ENCODE results near the gene KIF2C.

DNA sequence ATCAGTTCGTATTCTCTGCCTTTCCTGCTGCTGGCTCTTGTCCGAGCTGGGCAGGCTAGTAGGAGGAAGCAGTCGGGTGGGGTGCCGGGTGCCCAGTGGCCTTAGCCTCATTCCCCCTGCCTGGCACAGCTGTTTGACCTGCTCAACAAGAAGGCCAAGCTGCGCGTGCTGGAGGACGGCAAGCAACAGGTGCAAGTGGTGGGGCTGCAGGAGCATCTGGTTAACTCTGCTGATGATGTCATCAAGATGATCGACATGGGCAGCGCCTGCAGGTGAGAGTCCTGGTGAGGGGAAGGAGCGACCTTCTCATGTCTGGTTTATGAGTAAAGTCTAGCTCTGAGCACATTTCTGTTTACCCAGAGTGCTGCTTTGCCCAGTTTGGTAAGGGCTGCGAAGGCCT, 19.4 kb downstream of the KIF2C start:
- TF ChIP-seq POLR2A (IDR thresholded peaks at IDR 0.05; ENCODE audit: borderline replicate concordance, extremely low read depth, insufficient read depth, insufficient read length) = no peak
- TF ChIP-seq, protein P1, sequence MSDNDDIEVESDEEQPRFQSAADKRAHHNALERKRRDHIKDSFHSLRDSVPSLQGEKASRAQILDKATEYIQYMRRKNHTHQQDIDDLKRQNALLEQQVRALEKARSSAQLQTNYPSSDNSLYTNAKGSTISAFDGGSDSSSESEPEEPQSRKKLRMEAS (IDR thresholded peaks at IDR 0.05) = no peak
- TF ChIP-seq, protein P2, sequence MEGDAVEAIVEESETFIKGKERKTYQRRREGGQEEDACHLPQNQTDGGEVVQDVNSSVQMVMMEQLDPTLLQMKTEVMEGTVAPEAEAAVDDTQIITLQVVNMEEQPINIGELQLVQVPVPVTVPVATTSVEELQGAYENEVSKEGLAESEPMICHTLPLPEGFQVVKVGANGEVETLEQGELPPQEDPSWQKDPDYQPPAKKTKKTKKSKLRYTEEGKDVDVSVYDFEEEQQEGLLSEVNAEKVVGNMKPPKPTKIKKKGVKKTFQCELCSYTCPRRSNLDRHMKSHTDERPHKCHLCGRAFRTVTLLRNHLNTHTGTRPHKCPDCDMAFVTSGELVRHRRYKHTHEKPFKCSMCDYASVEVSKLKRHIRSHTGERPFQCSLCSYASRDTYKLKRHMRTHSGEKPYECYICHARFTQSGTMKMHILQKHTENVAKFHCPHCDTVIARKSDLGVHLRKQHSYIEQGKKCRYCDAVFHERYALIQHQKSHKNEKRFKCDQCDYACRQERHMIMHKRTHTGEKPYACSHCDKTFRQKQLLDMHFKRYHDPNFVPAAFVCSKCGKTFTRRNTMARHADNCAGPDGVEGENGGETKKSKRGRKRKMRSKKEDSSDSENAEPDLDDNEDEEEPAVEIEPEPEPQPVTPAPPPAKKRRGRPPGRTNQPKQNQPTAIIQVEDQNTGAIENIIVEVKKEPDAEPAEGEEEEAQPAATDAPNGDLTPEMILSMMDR (IDR thresholded peaks at IDR 0.05 in 2 of 3, conservative IDR thresholded peaks at IDR 0.05 in 1 of 3; ENCODE audit: borderline replicate concordance in 1 of 3, insufficient read depth in 1 of 3, low read depth in 2 of 3, low read length in 2 of 3) = no peak
- TF ChIP-seq, protein P3, sequence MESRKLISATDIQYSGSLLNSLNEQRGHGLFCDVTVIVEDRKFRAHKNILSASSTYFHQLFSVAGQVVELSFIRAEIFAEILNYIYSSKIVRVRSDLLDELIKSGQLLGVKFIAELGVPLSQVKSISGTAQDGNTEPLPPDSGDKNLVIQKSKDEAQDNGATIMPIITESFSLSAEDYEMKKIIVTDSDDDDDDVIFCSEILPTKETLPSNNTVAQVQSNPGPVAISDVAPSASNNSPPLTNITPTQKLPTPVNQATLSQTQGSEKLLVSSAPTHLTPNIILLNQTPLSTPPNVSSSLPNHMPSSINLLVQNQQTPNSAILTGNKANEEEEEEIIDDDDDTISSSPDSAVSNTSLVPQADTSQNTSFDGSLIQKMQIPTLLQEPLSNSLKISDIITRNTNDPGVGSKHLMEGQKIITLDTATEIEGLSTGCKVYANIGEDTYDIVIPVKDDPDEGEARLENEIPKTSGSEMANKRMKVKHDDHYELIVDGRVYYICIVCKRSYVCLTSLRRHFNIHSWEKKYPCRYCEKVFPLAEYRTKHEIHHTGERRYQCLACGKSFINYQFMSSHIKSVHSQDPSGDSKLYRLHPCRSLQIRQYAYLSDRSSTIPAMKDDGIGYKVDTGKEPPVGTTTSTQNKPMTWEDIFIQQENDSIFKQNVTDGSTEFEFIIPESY (IDR thresholded peaks at IDR 0.05; ENCODE audit: extremely low read depth, insufficient replicate concordance, low read length) = no peak
- no peak for TF ChIP-seq POLR2AphosphoS5 (IDR thresholded peaks at IDR 0.05; ENCODE audit: low read depth, low read length)
- no peak for TF ChIP-seq SRF (IDR thresholded peaks at IDR 0.05; ENCODE audit: low read depth)
- TF ChIP-seq SIN3A (IDR thresholded peaks at IDR 0.05; ENCODE audit: low read depth) = no peak
- TF ChIP-seq EZH2 (IDR thresholded peaks at IDR 0.05) = no peak
- no peak for TF ChIP-seq RAD21 (IDR thresholded peaks at IDR 0.05; ENCODE audit: low read depth)
- TF ChIP-seq TCF7L2 (IDR thresholded peaks at IDR 0.05; ENCODE audit: borderline replicate concordance, extremely low read depth, insufficient read depth, insufficient read length) = no peak
